T-helper 2 cell treated with Interferon-gamma antibody and Interleukin-4, amounts not matched to agents 5 μg/mL and 100 μg/mL, for 36 hours (primary cell): ENCODE results near the gene HJV.

ENCODE experiments used
- DNase-seq: peaks from one replicate; pipeline ENCODE4 v3.0.0; 2021; ENCODE audit warnings: low spot score
- H3K27ac Mint-ChIP-seq: one replicate; pipeline ENCODE4 v1.8.0; 2021; ENCODE audit warnings: mild to moderate bottlenecking, mixed read lengths
- H3K27me3 Mint-ChIP-seq: one replicate; pipeline ENCODE4 v1.8.0; 2021; ENCODE audit warnings: low read depth, mixed read lengths
- H3K36me3 Mint-ChIP-seq: one replicate; pipeline ENCODE4 v1.8.0; 2021; ENCODE audit warnings: low read depth, mixed read lengths
- H3K4me1 Mint-ChIP-seq: one replicate; pipeline ENCODE4 v1.8.0; 2021; ENCODE audit warnings: low read depth, mixed read lengths
- H3K4me3 Mint-ChIP-seq: one replicate; pipeline ENCODE4 v1.8.0; 2022; ENCODE audit warnings: mild to moderate bottlenecking, moderate library complexity, mixed read lengths
- H3K9me3 Mint-ChIP-seq: one replicate; pipeline ENCODE4 v1.8.0; 2021; ENCODE audit warnings: mixed read lengths

The HJV gene

DNA sequence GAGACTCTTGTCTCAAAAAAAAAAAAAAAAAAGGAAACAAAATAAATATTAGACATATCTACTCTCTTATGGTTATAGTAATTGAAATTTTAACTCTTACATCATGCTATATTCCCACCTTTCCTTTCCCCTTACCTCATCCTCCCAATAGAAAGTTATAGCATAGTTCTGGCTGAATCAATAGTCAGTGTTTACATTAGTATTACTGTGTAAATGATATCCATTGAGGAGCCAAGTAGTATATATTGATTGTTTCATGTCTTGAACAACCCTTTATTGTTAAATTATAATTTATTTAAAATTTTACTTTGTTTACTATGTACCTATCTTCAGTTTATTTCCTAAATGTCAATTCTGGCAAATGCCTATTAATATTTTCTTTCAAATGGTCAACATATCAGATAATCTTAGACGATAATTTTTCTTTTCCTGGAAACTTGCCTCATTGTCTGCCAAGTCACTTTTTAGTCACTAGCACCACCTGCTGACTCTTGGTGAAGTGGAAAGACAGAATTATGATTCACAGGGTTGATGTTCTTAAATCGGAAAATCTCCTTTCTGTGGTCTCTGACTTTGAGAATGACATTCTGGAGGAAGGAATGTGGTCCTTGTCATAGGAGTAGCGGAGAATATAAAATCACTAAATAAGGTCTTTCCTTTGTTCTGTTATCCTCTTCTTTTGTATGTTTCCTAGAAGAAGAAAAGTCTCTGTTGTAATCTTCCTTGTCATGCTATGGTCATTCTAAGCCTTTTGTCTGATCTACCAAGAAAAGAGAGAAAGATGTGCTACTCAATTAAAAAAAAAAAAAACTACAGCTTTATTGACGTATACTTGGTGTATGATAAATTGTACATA is 8.6 kb downstream of the HJV start:
- Mint-ChIP-seq H3K9me3 (no peaks in the 10 kb centered on the region), H3K4me1 (peaks cover 9% of the 10 kb centered on the region), H3K4me3 (no peak overlapping the region), H3K27ac (no peak overlapping the region), H3K27me3 (peaks cover 31% of the 10 kb centered on the region), H3K36me3 (no peaks in the 10 kb centered on the region)
- peak; percentile 58 for DNase-seq

DNA sequence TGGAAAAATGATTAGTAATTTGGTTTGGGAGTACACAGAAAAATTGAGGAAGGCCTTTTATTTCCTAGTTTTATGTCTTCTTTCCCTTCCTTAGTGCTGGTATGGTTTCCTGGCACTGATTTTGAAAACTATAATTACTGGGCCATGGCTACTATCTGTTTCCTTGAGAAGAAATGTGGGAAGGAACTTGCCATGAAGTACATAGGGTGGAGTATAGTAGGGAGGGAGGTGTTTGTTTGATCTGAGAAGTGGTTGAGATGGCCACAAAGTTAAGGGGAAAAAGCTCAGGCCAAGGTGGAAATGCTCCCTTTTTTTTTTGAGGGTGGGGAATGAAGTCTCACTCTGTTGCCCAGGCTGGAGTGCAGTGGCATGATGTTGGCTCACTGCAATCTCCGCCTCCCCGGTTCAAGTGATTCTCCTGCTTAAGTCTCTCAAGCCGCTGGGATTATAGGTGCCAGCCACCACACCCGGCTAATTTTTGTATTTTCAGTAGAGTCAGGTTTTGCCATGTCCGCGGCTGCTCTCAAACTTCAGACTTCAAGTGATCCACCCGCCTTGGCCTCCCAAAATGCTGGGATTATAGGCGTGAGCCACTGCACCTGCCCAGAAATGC is 11.3 kb downstream of the HJV start:
- H3K36me3 Mint-ChIP-seq: no peaks in the 10 kb centered on the region
- no peak overlapping the region for H3K27ac Mint-ChIP-seq
- no peak overlapping the region for H3K4me3 Mint-ChIP-seq
- H3K27me3 Mint-ChIP-seq: peaks cover 11% of the 10 kb centered on the region
- no peak for DNase-seq
- H3K9me3 Mint-ChIP-seq: no peaks in the 10 kb centered on the region
- H3K4me1 Mint-ChIP-seq: peaks cover 27% of the 10 kb centered on the region

DNA sequence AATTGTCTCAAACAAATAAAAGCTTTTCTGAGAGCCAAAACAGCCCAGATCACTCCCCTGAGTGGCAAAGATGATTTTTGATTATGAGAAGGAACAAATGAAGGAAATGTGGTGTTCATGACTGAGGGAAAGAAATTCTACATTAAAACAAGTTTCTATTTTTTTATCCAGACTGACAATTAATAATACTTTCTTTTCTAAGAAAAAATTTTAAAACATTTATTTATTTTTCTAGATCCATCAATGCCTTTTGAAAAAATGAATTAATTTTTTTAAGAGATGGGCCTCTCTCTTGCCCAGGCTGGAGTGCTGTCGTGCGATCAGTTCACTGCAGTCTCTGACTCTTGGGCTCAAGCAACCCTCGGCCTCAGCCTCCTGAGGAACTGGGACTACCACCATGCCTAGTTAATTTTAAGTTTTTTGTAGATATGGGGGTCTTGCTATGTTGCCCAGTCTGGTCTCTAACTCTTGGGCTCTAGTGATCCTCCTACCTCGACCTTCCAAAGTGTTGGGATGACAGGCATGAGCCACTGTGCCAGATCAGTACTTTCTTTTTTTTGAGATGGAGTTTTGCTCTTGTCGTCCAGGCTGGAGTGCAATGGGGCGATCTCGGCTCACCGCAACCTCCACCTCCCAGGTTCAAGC is 13.9 kb downstream of the HJV start:
- Mint-ChIP-seq H3K27me3 (no peaks in the 10 kb centered on the region), H3K4me3 (peak overlapping the region; percentile 73), H3K36me3 (no peaks in the 10 kb centered on the region), H3K9me3 (no peaks in the 10 kb centered on the region), H3K4me1 (peaks cover 31% of the 10 kb centered on the region), H3K27ac (peak overlapping the region; percentile 90)
- DNase-seq: no peak

DNA sequence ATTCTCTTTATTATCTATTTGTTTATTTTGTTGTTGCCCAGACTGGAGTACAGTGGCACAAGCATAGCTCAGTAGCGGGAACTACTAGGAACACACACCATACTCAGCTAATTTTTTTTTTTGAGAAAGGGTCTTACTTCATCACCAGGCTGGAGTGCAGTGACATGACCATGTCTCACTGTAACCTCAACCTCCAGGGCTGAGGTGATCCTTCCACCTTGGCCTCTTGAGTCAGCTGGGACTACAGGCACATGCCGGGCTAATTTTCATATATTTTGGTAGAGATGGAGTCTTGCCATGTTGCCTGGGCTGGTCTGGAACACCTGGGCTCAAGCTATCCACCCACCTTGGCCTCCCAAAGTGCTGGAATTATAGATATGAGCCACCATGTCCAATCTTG is 19.8 kb downstream of the HJV start:
- Mint-ChIP-seq H3K27me3 (no peaks in the 10 kb centered on the region), H3K27ac (peak overlapping the region; percentile 31), H3K4me3 (no peak overlapping the region), H3K4me1 (peaks cover 54% of the 10 kb centered on the region), H3K36me3 (no peaks in the 10 kb centered on the region), H3K9me3 (no peaks in the 10 kb centered on the region)
- DNase-seq: no peak

DNA sequence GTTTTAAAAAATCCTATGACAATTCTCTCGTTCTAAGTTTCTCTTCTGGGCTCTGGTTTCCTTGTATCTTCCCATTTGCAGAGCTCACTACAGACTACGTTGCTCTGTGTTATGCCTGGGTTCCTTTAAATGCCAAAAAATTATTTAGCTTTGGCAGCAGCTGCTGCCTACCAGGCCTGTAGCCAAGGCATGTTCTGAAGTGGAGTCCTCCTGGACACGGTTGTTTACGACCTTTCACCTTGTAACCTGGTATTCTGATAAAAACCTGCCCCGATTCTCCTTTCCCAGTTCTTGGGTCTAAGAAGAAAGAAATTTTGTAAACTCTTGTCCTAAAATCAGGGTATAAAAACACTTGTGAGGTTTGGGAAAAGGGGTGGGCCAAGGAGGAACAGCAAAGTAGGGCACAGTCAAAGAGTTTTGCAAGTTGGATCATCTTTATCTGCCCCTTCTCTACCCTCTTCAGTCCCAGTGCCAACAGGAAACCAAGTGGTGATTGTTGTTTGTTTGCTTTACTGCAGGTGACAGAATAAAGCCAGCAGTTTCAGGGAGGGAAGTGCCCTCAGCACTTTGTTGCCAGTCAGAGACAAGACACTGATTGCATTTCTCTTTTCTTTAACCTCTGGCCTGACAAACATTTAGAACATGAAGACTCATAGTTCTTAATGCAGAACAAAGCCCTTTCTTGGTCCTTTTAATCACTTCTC is 22.1 kb downstream of the HJV start:
- Mint-ChIP-seq H3K4me1 (peaks cover 38% of the 10 kb centered on the region), H3K27ac (peak overlapping the region; percentile 79), H3K36me3 (peaks cover 20% of the 10 kb centered on the region), H3K9me3 (no peaks in the 10 kb centered on the region), H3K27me3 (no peaks in the 10 kb centered on the region), H3K4me3 (peak overlapping the region; percentile 66)
- no peak for DNase-seq

DNA sequence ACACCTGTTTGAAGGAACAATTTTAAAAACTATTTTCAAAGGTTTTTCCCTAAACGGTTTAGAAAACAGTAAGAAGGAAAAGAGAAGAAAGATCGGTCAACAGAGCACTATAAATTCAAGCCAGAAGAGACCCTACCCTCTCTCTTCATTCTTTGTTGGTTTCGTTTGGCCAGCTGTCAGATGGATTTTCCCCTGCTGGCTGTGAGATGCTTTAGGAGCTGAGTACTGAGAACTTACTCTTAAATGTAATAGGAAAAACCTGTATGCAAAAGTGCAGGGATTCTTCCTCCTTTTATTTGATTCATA is 23.9 kb downstream of the HJV start:
- H3K27ac Mint-ChIP-seq: peak overlapping the region; percentile 99
- no peak for DNase-seq
- peaks cover 46% of the 10 kb centered on the region for H3K4me1 Mint-ChIP-seq
- no peaks in the 10 kb centered on the region for H3K9me3 Mint-ChIP-seq
- H3K27me3 Mint-ChIP-seq: no peaks in the 10 kb centered on the region
- peaks cover 38% of the 10 kb centered on the region for H3K36me3 Mint-ChIP-seq
- H3K4me3 Mint-ChIP-seq: peak overlapping the region; percentile 98

DNA sequence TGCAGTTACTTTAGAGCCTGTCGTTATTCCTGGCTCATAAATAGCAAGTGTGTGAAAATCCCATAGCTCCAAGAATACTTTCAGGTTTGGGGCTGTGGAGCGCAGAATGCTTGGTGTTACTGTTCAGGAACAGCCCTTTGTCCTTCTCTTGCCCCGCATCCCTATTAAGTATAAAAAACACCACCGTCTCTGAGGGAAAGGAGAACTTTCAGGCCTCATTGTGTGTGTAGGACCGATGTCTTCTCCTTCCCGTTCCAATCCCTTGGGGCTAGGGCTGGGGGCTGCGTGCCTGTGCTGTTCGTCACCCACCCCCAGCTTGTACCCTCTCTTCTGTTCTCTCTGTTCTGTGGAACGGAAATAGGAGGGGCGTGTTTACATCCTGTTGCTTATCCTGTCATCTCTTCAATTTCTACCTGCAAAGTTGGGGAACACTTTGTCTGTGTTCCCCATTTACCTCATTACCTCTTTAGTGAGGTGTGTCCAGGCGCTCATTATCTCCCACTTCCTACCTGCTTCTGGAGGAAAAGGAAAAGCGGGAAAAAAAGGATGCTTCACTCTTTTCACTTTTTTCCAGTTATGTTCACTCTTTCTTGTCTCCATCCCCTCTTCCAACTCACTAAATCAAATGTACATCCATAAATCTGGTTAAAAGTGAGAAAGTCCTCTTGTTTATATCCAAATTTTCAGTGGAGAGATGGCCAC is 24.4 kb downstream of the HJV start:
- H3K4me3 Mint-ChIP-seq: peak overlapping the region; percentile 98
- H3K36me3 Mint-ChIP-seq: peaks cover 42% of the 10 kb centered on the region
- peak; percentile 53 for DNase-seq
- H3K27ac Mint-ChIP-seq: peak overlapping the region; percentile 99
- no peaks in the 10 kb centered on the region for H3K9me3 Mint-ChIP-seq
- H3K27me3 Mint-ChIP-seq: no peaks in the 10 kb centered on the region
- H3K4me1 Mint-ChIP-seq: peaks cover 50% of the 10 kb centered on the region

DNA sequence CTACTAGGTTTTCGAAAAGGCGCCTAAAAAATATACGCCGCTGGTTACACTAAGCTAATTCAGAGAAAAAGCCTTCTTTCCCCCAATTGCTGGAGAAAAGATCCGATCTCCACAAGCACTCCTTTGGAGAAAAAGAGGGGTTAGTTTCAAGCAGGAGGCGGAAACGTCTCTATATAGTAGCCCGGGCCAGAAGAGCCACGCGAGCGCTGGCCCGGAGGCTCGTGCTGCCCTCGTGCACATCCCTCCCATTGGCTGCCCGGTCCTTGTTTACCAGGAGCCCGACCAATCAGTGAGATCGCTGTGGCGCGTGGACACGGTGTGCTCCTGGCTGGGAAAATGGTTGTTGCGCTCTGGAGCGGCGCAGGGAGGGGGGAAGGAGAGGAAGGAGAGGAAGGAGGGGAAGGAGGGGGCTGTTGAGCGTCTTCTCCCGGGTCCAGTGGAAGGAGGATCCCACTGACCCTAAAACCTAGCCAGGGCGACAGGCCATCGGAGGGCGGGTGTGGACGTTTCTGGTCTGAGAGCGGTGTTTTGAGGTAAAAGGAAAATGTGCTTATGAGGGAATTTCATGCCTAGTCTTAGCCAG is 25.0 kb downstream of the HJV start, which contains the start of gene TXNIP:
Gene TXNIP, minus strand, starts transcription at position 147 of the 583 bp plus-strand sequence. CDS start 313 bp downstream, outside the sequence.
- Mint-ChIP-seq H3K9me3 (no peaks in the 10 kb centered on the region), H3K4me1 (peaks cover 54% of the 10 kb centered on the region), H3K4me3 (peak within 1 kb of the TSS; percentile 98), H3K36me3 (peaks cover 49% of the 10 kb centered on the region), H3K27ac (peak within 1 kb of the TSS; percentile 99), H3K27me3 (no peaks in the 10 kb centered on the region)
- peak; percentile 93 for DNase-seq

DNA sequence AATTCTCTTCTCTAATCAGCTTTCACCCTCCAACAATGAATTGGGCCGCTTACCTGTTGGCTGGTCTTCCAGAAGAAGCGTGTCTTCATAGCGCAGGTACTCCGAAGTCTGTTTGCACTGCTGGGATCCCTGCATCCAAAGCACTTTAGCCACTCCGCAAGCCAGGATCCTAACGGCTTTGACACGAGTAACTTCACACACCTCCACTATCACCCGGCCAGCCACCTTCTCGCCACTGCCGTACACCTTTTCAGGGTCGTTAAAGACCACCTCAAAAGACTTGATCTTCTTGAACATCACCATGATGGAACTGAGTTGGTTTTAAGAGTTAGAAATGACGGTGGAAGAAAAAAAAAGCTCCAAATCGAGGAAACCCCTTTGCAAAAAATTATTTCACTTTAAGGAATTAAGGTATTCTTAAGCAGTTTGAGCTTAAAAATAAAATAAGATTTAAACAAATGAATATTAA is 25.5 kb downstream of the HJV start:
- Mint-ChIP-seq H3K36me3 (peaks cover 50% of the 10 kb centered on the region), H3K4me1 (peaks cover 51% of the 10 kb centered on the region), H3K9me3 (no peaks in the 10 kb centered on the region), H3K4me3 (peak overlapping the region; percentile 98), H3K27me3 (no peaks in the 10 kb centered on the region), H3K27ac (peak overlapping the region; percentile 99)
- no peak for DNase-seq

DNA sequence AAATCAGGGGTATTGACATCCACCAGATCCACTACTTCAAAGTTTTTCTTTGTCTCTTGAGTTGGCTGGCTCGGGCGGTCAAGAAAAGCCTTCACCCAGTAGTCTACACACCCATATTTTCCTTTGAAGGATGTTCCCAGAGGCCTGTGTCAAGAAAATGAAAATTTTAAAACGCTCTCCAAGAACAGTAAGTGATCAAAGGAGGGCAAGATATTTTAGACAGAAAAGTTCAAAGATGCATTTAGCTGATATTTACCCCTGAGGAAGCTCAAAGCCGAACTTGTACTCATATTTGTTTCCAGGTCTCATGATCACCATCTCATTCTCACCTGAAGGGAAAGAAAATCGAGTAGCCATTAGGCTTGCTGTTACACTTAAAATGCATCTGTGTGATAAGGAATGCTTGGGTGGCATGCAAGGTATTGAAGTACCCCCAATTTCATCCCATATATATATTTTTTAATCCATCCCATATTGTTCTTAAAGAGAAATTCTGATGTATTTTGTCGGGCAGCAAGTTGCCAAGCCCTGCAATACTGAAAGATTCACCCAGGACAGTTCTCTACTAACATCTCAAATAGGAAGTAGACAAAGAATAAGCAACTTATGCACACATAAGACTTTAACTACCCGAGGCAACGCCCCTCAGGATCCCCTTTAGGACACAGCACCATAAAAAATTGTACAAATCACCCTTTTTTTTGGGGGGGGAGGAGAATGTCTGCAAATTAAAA is 26.2 kb downstream of the HJV start:
- Mint-ChIP-seq H3K36me3 (peaks cover 50% of the 10 kb centered on the region), H3K27me3 (no peaks in the 10 kb centered on the region), H3K9me3 (no peaks in the 10 kb centered on the region), H3K4me1 (peaks cover 57% of the 10 kb centered on the region), H3K4me3 (peak overlapping the region; percentile 98), H3K27ac (peak overlapping the region; percentile 99)
- DNase-seq: no peak

DNA sequence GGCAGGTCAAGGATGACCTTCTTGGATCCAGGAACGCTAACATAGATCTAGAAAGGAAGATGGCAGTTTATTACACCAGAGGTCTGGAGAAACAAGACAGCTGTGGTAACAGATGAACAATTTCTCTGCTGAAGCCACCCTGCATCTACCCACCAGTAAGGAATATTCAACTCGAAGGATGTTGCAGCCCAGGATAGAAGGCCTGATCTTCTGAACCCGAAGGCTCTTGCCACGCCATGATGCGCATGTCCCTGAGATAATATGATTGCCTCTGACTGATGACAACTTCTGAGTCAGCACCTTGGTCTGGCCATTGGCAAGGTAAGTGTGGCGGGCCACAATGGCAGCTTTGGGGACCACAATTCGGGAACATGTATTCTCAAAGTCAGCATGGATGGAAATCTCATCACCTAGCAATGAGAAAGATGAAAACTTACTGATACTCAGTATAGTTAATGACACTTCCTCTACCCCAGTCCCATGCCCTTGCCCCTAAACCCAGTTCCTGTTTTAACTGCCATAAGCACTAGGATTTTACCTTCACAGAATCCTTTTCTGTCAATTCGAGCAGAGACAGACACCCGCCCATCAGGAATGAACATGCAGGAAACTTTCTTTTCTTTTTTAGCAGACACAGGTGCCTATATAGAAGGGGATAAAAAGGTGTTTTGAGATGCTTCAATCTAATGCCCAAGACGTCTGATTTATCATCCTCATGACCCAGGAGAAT is 27.0 kb downstream of the HJV start:
- Mint-ChIP-seq H3K36me3 (peaks cover 50% of the 10 kb centered on the region), H3K4me3 (peak overlapping the region; percentile 98), H3K27ac (peak overlapping the region; percentile 99), H3K9me3 (no peaks in the 10 kb centered on the region), H3K4me1 (peaks cover 51% of the 10 kb centered on the region), H3K27me3 (no peaks in the 10 kb centered on the region)
- DNase-seq: peak; percentile 36
